Stimulated activated CD8-positive, alpha-beta memory T cell treated with anti-CD3 and anti-CD28 coated beads, Interleukin-2, amount 100 ng/mL, for 1 hour (primary cell): ENCODE results near the gene TTLL4.
"Not testable (repeated sequence)": the region's sequence is repeated elsewhere in the genome, so short reads cannot be mapped to it uniquely, and the experiment has no call there.

Source experiments
- DNase-seq, 2 donors: peaks; one replicate each; pipeline ENCODE4 v3.0.0-alpha.2; 2020; ENCODE audit warnings: low read depth in 2 of 2

The TTLL4 gene

GRCh38 chr2:218744615-218745014 is 34.0 kb downstream of the TTLL4 start:
- no peak for DNase-seq

- DNase-seq = no peak
Measured at GRCh38 chr2:218745160-218745558, 34.5 kb downstream of the TTLL4 start.

GRCh38 chr2:218745559-218746469 is 35.2 kb downstream of the TTLL4 start:
- no peak for DNase-seq

- DNase-seq = no peak
Measured at GRCh38 chr2:218746470-218746795, 35.8 kb downstream of the TTLL4 start.

GRCh38 chr2:218746960-218747359 is 36.3 kb downstream of the TTLL4 start:
- no peak for DNase-seq

GRCh38 chr2:218748741-218749441 is 38.3 kb downstream of the TTLL4 start:
- no peak for DNase-seq

- no peak for DNase-seq
Measured at GRCh38 chr2:218754201-218754600, 43.6 kb downstream of the TTLL4 start.

- no peak for DNase-seq
Measured at GRCh38 chr2:218754781-218755180, 44.1 kb downstream of the TTLL4 start.

GRCh38 chr2:218755198-218755566 is 44.5 kb downstream of the TTLL4 start:
- no peak for DNase-seq

- DNase-seq = no peak
Measured at GRCh38 chr2:218755567-218756404, 45.2 kb downstream of the TTLL4 start.

GRCh38 chr2:218756599-218757377 is 46.2 kb downstream of the TTLL4 start:
- no peak for DNase-seq

GRCh38 chr2:218761795-218762194 is 51.2 kb downstream of the TTLL4 start:
- no peak for DNase-seq

- not testable (repeated sequence) for DNase-seq
Measured at GRCh38 chr2:218772759-218773158, 62.1 kb downstream of the TTLL4 start.

GRCh38 chr2:218773881-218774280 is 63.2 kb downstream of the TTLL4 start:
- DNase-seq = no peak

- DNase-seq = no peak
Measured at GRCh38 chr2:218776488-218776887, 65.9 kb downstream of the TTLL4 start.

GRCh38 chr2:218777276-218777990 is 66.8 kb downstream of the TTLL4 start:
- DNase-seq = no peak

- no peak for DNase-seq
Measured at GRCh38 chr2:218780046-218780445, 69.4 kb downstream of the TTLL4 start.

GRCh38 chr2:218780851-218781690 is 70.4 kb downstream of the TTLL4 start:
- no peak for DNase-seq

- no peak for DNase-seq
Measured at GRCh38 chr2:218781691-218782527, 71.3 kb downstream of the TTLL4 start, which contains the start of gene CYP27A1. CYP27A1 (plus strand) TSS chr2:218782147; CDS start chr2:218782183, 36 bp downstream.
